Measurements from ENCODE around the gene SIX6.

- TF ChIP-seq POLR2AphosphoS5 (IDR thresholded peaks at IDR 0.05; ENCODE audit: insufficient read depth in 1 of 2, low read depth in 1 of 2) (no peak), CTCF (IDR thresholded peaks at IDR 0.05) (no peak), POLR2A (IDR thresholded peaks at IDR 0.05) (no peak)
These were observed 6.0 kb downstream of the SIX6 start for GRCh38 chr14:60514741-60515491.

Data from vagina (tissue), 2 donors.